Hepatocyte (in vitro differentiated cells): Measurements from ENCODE around the gene VILL.

Experiments used
- EZH2 ChIP-seq: fragments of 200-600 bp; sonication (generic); IDR thresholded peaks from 2 replicates; pipeline ENCODE4 v1.6.1; 2016; ENCODE audit warnings: antibody characterized with exemption, mild to moderate bottlenecking, borderline replicate concordance
- TF ChIP-seq, protein P1 (sequence below): fragments of 200-600 bp; sonication (generic); IDR thresholded peaks from 2 replicates; pipeline ENCODE4 v1.5.1; 2016; ENCODE audit warnings: antibody characterized with exemption, mild to moderate bottlenecking; ENCODE audit not compliant: poor library complexity

GRCh38 chr3:37963635-37964034 lies 27.0 kb upstream of the VILL start:
- TF ChIP-seq, protein P1, sequence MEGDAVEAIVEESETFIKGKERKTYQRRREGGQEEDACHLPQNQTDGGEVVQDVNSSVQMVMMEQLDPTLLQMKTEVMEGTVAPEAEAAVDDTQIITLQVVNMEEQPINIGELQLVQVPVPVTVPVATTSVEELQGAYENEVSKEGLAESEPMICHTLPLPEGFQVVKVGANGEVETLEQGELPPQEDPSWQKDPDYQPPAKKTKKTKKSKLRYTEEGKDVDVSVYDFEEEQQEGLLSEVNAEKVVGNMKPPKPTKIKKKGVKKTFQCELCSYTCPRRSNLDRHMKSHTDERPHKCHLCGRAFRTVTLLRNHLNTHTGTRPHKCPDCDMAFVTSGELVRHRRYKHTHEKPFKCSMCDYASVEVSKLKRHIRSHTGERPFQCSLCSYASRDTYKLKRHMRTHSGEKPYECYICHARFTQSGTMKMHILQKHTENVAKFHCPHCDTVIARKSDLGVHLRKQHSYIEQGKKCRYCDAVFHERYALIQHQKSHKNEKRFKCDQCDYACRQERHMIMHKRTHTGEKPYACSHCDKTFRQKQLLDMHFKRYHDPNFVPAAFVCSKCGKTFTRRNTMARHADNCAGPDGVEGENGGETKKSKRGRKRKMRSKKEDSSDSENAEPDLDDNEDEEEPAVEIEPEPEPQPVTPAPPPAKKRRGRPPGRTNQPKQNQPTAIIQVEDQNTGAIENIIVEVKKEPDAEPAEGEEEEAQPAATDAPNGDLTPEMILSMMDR: no peak
- no peak for TF ChIP-seq EZH2
